ENCODE measurements around the gene PACSIN2. TPM values are rescaled to one million over a fixed set of nuclear protein-coding genes. Genes with fewer than 3 reads are reported as not detected.

PACSIN2 gene
- total RNA-seq, 4 donors from 2014 or later, result 73.1 to 171 (median 107) TPM

- no peaks in the 10 kb centered on the region for H3K27me3 ChIP-seq
- 85 to 92% methylated on average over 7 to 8 of the region's 17 CpGs for WGBS, 2 donors (ENCODE audit: low coverage in 1 of 2)
- no peaks in the 10 kb centered on the region for H3K9me3 ChIP-seq
- H3K36me3 ChIP-seq, result peaks cover 0 to 4% of the 10 kb centered on the region in 2 donors
- peaks cover 4 to 95% (median 16%) of the 10 kb centered on the region in 3 donors for H3K4me1 ChIP-seq
- no peak for TF ChIP-seq POLR2A (IDR thresholded peaks at IDR 0.05)
- TF ChIP-seq EP300 (IDR thresholded peaks at IDR 0.05), result no peak
- TF ChIP-seq CTCF (IDR thresholded peaks at IDR 0.05), result no peak
- no peak for TF ChIP-seq POLR2AphosphoS5 (IDR thresholded peaks at IDR 0.05)
- no peak for ATAC-seq
- H3K4me3 ChIP-seq, result no peak overlapping the region
- H3K27ac ChIP-seq, result no peak overlapping the region
Measured at GRCh38 chr22:42915980-42916765, 98.8 kb downstream of the PACSIN2 start.

- H3K4me3 ChIP-seq, result no peak overlapping the region
- H3K9me3 ChIP-seq, result no peaks in the 10 kb centered on the region
- H3K36me3 ChIP-seq, result peaks cover 0 to 15% of the 10 kb centered on the region in 2 donors
- 89% methylated on average over 5 of the region's 6 CpGs; no CpG with 5 or more reads in 1 of the 2 donors for WGBS, 2 donors (ENCODE audit: low coverage in 1 of 2)
- peaks cover 4 to 95% (median 12%) of the 10 kb centered on the region in 3 donors for H3K4me1 ChIP-seq
- no peaks in the 10 kb centered on the region for H3K27me3 ChIP-seq
- TF ChIP-seq POLR2AphosphoS5 (IDR thresholded peaks at IDR 0.05) (no peak), POLR2A (IDR thresholded peaks at IDR 0.05) (no peak), EP300 (IDR thresholded peaks at IDR 0.05) (no peak), CTCF (IDR thresholded peaks at IDR 0.05) (no peak)
- H3K27ac ChIP-seq, result no peak overlapping the region
- no peak for ATAC-seq
Measured at GRCh38 chr22:42914511-42915076, 100.4 kb downstream of the PACSIN2 start.

GRCh38 chr22:42913874-42914510, 101.0 kb downstream of the PACSIN2 start:
- H3K4me1 ChIP-seq, result peaks cover 2 to 95% (median 8%) of the 10 kb centered on the region in 3 donors
- no peak for ATAC-seq
- H3K27me3 ChIP-seq, result no peaks in the 10 kb centered on the region
- H3K9me3 ChIP-seq, result no peaks in the 10 kb centered on the region
- TF ChIP-seq CTCF (IDR thresholded peaks at IDR 0.05) (no peak), POLR2AphosphoS5 (IDR thresholded peaks at IDR 0.05) (no peak), EP300 (IDR thresholded peaks at IDR 0.05) (no peak), POLR2A (IDR thresholded peaks at IDR 0.05) (no peak)
- no peak overlapping the region for H3K27ac ChIP-seq
- peaks cover 0 to 18% of the 10 kb centered on the region in 2 donors for H3K36me3 ChIP-seq
- H3K4me3 ChIP-seq, result no peak overlapping the region
- 73 to 91% methylated on average over 3 of the region's 8 CpGs for WGBS, 2 donors (ENCODE audit: low coverage in 1 of 2)

- no peak for ATAC-seq
- H3K4me1 ChIP-seq, result peaks cover 12 to 98% (median 20%) of the 10 kb centered on the region in 3 donors
Measured at GRCh38 chr22:42912059-42912458, 102.9 kb downstream of the PACSIN2 start.

More at GRCh38 chr22:42912059-42912458, 102.9 kb downstream of the PACSIN2 start:
- H3K36me3 ChIP-seq, result peaks cover 0 to 20% of the 10 kb centered on the region in 2 donors
- H3K27ac ChIP-seq, result peak overlapping the region in 1 of 4 donors; percentile 17
- H3K4me3 ChIP-seq, result no peak overlapping the region
- WGBS, 2 donors (ENCODE audit: low coverage in 1 of 2), result 72 to 73% methylated on average over 3 to 4 of the region's 6 CpGs
- no peaks in the 10 kb centered on the region for H3K9me3 ChIP-seq
- no peak for TF ChIP-seq CTCF (IDR thresholded peaks at IDR 0.05)
- H3K27me3 ChIP-seq, result no peaks in the 10 kb centered on the region

Measured in gastroesophageal sphincter (tissue), 4 donors.